ENCODE results near the gene CT45A3.
"Not testable (repeated sequence)": the region's sequence is repeated elsewhere in the genome, so short reads cannot be mapped to it uniquely, and the experiment has no call there.

The CT45A3 gene

DNA sequence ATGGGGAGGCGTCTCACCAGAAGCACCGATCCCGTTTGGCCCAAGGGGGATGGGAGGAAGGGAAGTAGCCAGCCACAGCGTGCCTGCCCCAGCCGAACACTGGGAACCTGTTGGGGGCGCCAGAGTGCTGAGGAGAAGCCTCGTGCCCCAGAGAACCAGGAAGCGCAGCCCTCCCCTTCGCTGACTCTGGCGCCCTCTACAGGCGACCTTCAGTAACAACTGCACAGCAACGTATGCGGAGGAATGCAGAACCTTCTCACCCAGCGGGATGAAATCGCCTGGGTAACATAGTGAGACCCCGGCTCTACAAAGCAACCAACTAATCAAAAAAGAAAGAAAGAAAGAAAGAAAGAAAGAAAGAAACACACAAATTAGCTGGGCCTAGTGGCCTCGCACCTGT lies at the start of gene CT45A3:
Gene CT45A3 (minus strand): TSS at position 101 of the 400 bp plus-strand sequence. CDS start 3,747 bp downstream, outside the sequence.
- not testable (repeated sequence) for DNase-seq (ENCODE audit: low spot score)

DNA sequence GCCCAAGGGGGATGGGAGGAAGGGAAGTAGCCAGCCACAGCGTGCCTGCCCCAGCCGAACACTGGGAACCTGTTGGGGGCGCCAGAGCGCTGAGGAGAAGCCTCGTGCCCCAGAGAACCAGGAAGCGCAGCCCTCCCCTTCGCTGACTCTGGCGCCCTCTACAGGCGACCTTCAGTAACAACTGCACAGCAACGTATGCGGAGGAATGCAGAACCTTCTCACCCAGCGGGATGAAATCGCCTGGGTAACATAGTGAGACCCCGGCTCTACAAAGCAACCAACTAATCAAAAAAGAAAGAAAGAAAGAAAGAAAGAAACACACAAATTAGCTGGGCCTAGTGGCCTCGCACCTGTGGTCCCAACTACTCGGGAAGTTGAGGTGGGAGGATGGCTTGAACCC lies 34.7 kb upstream of the CT45A3 start, which contains the start of gene CT45A6:
Gene CT45A6 (minus strand): TSS at position 101 of the 400 bp plus-strand sequence. CDS start 3,794 bp downstream, outside the sequence.
- DNase-seq (ENCODE audit: low spot score), result not testable (repeated sequence)

DNA sequence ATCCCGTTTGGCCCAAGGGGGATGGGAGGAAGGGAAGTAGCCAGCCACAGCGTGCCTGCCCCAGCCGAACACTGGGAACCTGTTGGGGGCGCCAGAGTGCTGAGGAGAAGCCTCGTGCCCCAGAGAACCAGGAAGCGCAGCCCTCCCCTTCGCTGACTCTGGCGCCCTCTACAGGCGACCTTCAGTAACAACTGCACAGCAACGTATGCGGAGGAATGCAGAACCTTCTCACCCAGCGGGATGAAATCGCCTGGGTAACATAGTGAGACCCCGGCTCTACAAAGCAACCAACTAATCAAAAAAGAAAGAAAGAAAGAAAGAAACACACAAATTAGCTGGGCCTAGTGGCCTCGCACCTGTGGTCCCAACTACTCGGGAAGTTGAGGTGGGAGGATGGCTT lies 17.4 kb upstream of the CT45A3 start, which contains the start of gene CT45A5:
Gene CT45A5 (minus strand): TSS at position 101 of the 400 bp plus-strand sequence. CDS start 3,774 bp downstream, outside the sequence.
- not testable (repeated sequence) for DNase-seq (ENCODE audit: low spot score)

GRCh38 chrX:135744739-135745138 lies 23.3 kb downstream of the CT45A3 start:
- DNase-seq (ENCODE audit: low spot score), result not testable (repeated sequence)

DNA sequence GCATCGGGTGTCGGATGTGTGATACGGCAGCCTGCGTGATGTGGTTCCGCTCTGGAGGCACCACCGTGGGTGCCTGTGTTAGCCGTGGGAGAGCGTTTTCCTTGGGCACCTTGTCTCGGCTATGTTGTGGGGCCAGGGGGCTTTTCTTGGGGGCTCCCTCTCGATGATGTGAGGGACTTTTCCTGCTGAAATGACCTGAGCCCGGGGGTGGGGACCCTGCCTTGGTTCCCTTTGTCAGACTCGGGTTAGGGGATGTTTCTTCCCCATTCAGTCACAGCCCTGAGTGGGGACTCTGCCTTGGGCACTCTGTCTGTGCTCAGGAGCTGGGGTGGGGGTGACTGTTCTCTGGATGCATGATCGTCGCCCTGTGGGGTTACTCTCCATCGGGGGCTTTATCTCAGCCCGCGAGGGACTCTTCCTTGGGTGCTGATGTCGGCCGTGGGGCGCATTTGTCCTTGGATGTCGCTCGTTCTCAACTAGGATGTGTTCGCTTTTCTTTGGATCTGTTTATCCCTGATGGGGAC lies 26.7 kb downstream of the CT45A3 start:
- no peak for DNase-seq (ENCODE audit: low spot score)

DNA sequence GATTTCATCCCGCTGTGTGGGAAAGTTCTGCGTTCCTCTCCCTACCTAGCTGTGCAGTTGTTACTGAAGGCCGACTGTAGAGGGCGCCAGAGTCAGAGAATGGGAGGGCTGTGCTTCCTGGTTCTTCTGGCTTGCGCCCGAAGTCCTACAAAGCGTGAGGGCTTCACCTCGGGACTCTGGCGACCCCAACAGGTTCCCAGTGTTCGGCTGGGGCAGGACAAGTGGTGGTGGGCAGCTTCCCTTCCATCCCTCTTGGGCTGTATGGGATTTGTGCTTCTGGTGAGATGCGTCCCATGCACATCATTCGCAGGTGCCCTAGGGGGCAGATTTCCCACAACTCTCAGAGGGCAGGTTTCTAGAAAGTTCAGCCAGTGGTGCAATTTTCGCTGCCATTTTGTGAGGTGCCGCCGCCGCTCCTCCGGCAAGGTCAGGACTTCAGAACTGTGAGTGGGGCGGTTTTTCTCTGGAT lies 27.3 kb downstream of the CT45A3 start:
- peak; percentile 28 for DNase-seq (ENCODE audit: low spot score)

DNA sequence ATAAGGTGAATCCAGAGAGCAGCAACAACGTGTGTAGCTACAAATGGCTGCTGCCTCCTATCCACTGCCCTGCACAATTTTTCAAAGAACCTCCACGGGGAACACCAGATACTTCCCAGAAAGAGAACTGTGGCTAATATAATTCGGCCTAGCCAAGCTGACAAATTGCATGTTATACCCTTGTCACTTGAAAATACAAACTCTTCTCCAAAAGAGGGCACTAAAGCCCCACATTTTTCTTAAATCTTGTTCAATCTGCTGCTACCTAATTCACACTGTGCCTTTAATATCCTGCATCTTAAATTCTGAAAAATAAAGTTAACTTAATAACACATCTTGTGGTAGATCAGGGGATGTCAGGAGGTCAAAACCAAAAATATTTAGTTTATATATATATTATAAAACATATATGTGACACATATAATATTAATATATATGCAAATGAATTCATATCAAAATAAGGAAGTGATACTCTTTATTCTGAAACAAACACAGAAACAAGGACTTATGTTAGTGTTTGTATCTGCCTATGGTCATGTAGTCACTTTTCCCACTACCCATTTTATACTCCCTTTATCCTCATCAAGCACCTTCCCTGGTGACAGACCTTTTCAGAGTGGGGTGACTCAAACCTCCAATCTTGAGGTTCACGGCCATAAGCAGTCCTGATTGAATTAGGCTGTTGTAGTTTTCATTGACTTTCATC lies 30.5 kb downstream of the CT45A3 start:
- DNase-seq (ENCODE audit: low spot score), result peak; percentile 21

- not testable (repeated sequence) for DNase-seq (ENCODE audit: low spot score)
Observed at GRCh38 chrX:135734666-135735065, 33.3 kb downstream of the CT45A3 start.

- no peak for DNase-seq (ENCODE audit: low spot score)
Observed at GRCh38 chrX:135713795-135714194, 54.2 kb downstream of the CT45A3 start.

DNA sequence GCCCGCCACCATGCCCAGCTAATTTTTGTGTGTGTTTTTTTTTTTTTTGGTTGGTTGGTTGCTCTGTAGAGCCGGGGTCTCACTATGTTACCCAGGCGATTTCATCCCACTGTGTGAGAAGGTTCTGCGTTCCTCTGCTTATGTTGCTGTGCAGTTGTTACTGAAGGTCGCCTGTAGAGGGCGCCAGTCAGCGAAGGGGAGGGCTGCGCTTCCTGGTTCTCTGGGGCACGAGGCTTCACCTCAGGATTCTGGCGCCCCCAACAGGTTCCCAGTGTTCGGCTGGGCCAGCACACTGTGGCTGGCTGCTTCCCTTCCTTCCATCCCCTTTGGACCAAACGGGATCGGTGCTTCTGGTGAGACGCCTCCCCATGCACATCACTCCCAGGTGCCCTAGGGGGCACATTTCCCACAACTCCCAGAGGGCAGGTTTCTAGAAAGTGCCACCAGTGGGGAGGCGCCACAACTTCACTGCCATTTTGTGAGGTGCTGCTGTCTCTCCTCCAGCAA lies 54.8 kb downstream of the CT45A3 start, which contains the start of gene CT45A1:
Gene CT45A1 (plus strand): TSS at position 457 of the 507 bp plus-strand sequence. CDS start 5,302 bp downstream, outside the sequence.
- DNase-seq (ENCODE audit: low spot score), result peak; percentile 2
